Panc1 (cell line): Measurements from ENCODE around the gene FAM110A. TPM values are rescaled to one million over a fixed set of nuclear protein-coding genes. Genes with fewer than 3 reads are reported as not detected.
"Not testable (repeated sequence)": the region's sequence is repeated elsewhere in the genome, so short reads cannot be mapped to it uniquely, and the experiment has no call there.

Experiments
- ATAC-seq: fragments of 200-7000 bp; cut with Tn5 transposase; 2 replicates; pipeline ENCODE4 v1.9.1; 2020; ENCODE audit warnings: mild to moderate bottlenecking, moderate library complexity
- BruUV-seq: library from RNA; stranded (reverse); fragments of 400-500 nt; replicated peaks from 2 replicates; lab custom pipeline; 2021; lab: Mats Ljungman, UMichigan
- CTCF ChIA-PET: fragments of 300-600 bp; sonication (Branson Sonifier 250); formaldehyde crosslinking; loops from one replicate; lab custom pipeline; 2022; ENCODE audit warnings: antibody characterized with exemption; lab: Charles Lee
- POLR2A ChIA-PET: fragments of 300-600 bp; sonication (Branson Sonifier 250); formaldehyde crosslinking; loops from one replicate; lab custom pipeline; 2022; ENCODE audit warnings: antibody characterized with exemption; lab: Charles Lee
- DNase-seq: peaks from one replicate; pipeline ENCODE4 v3.0.0-alpha.2; 2010; ENCODE audit warnings: low read depth, low spot score
- H3K27ac ChIP-seq: 2 replicates; pipeline ENCODE4 v1.5.1; 2011; ENCODE audit warnings: mild to moderate bottlenecking, low read length, inconsistent platforms
- H3K27me3 ChIP-seq: fragments of 200-500 bp; sonication (Bioruptor generic); 2 replicates; pipeline ENCODE4 v1.6.0; 2014; ENCODE audit warnings: low read length, inconsistent platforms; ENCODE audit not compliant: control insufficient read depth, insufficient read depth
- H3K36me3 ChIP-seq: fragments of 200-500 bp; sonication (Bioruptor generic); 2 replicates; pipeline ENCODE4 v1.5.1; 2014; ENCODE audit warnings: inconsistent platforms, mild to moderate bottlenecking, low read length, moderate library complexity; ENCODE audit not compliant: control insufficient read depth, insufficient read depth
- H3K4me1 ChIP-seq: 2 replicates; pipeline ENCODE4 v1.5.1; 2011; ENCODE audit warnings: inconsistent platforms, mild to moderate bottlenecking, low read length, moderate library complexity; ENCODE audit not compliant: control insufficient read depth, insufficient read depth
- H3K4me3 ChIP-seq, 2 experiments: 2 replicates each; pipeline ENCODE4 v1.5.1; 2011 to 2012; ENCODE audit warnings: low read depth in 2 of 2, low read length in 2 of 2, mild to moderate bottlenecking in 2 of 2, inconsistent platforms in 1 of 2, moderate library complexity in 1 of 2
- H3K9me3 ChIP-seq: fragments of 200-500 bp; sonication (Bioruptor generic); 2 replicates; pipeline ENCODE4 v1.5.1; 2014; ENCODE audit warnings: low read depth, mild to moderate bottlenecking, inconsistent platforms, low read length, moderate library complexity; ENCODE audit not compliant: control insufficient read depth, insufficient read depth
- POLR2AphosphoS5 ChIP-seq: IDR thresholded peaks from 2 replicates; pipeline ENCODE4 v1.6.1; 2012; ENCODE audit warnings: mild to moderate bottlenecking, low read depth, low read length, moderate library complexity
- SIN3A ChIP-seq: IDR thresholded peaks from 2 replicates; pipeline ENCODE4 v1.6.1; 2012; ENCODE audit warnings: low read depth, mild to moderate bottlenecking, low read length, moderate library complexity, borderline replicate concordance; ENCODE audit not compliant: insufficient read depth
- TCF7L2 ChIP-seq: IDR thresholded peaks from 2 replicates; pipeline ENCODE4 v1.6.1; 2011; ENCODE audit warnings: mild to moderate bottlenecking, low read depth, low read length, inconsistent platforms
- in situ Hi-C: cut with HindIII; loops from 2 replicates; pipeline ENCODE4 v1.10.0; 2016; ENCODE audit warnings: low sequenced_read_pairs, low pct_unique_long_range_greater_than_20kb
- intact Hi-C: fragments of 100-400 bp; cut with micrococcal nuclease; formaldehyde crosslinking; loops from one replicate; pipeline ENCODE4 v1.10.0; 2022; ENCODE audit not compliant: unreplicated experiment
- total RNA-seq: library from RNA; stranded (reverse); gene quantifications from one replicate; pipeline ENCODE4 v1.2.1, GENCODE V29; 2021; ENCODE audit not compliant: unreplicated experiment
- TF ChIP-seq, protein P1 (sequence below): fragments of 450-650 bp; IDR thresholded peaks from 2 replicates; pipeline ENCODE4 v1.5.1; 2017; ENCODE audit warnings: mild to moderate bottlenecking
- TF ChIP-seq, protein P2 (sequence below), 2 experiments: IDR thresholded peaks; 2 replicates each; pipeline ENCODE4 v1.6.1; 2011 to 2012; ENCODE audit warnings: low read depth in 2 of 2, control low read depth in 1 of 2, low read length in 1 of 2, mild to moderate bottlenecking in 1 of 2, moderate library complexity in 1 of 2; ENCODE audit not compliant: insufficient read depth in 1 of 2

The FAM110A gene
- total RNA-seq, 1 experiment from 2014 or later, result 7.8 TPM

DNA sequence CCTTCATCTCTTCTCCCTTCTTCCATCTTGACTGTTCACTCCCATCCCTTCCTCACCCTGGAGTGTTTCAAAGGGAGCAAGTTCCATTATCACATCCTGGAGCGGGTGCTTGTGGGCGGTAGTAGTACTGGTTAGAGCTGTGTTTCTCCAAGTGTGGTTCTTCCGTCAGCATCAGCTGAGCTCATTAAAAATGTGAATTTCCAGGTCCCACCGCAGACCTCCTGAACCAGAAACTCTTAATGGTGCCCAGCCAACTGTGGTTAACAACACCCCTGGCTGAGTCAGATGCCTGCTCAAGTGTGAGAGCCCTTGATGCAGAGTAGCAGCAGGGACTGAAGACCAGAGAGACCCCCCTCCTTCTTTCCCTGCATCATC, 58.2 kb downstream of the FAM110A start:
- CTCF ChIA-PET, result no interaction called here
- ATAC-seq, result no peak
- H3K4me3 ChIP-seq, result no peak overlapping the region
- H3K36me3 ChIP-seq, result no peaks in the 10 kb centered on the region
- H3K27ac ChIP-seq, result no peak overlapping the region
- TF ChIP-seq POLR2AphosphoS5, result no peak
- TF ChIP-seq, protein P1, sequence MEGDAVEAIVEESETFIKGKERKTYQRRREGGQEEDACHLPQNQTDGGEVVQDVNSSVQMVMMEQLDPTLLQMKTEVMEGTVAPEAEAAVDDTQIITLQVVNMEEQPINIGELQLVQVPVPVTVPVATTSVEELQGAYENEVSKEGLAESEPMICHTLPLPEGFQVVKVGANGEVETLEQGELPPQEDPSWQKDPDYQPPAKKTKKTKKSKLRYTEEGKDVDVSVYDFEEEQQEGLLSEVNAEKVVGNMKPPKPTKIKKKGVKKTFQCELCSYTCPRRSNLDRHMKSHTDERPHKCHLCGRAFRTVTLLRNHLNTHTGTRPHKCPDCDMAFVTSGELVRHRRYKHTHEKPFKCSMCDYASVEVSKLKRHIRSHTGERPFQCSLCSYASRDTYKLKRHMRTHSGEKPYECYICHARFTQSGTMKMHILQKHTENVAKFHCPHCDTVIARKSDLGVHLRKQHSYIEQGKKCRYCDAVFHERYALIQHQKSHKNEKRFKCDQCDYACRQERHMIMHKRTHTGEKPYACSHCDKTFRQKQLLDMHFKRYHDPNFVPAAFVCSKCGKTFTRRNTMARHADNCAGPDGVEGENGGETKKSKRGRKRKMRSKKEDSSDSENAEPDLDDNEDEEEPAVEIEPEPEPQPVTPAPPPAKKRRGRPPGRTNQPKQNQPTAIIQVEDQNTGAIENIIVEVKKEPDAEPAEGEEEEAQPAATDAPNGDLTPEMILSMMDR, result no peak
- no peak for TF ChIP-seq SIN3A
- no peak for TF ChIP-seq TCF7L2
- TF ChIP-seq, protein P2, sequence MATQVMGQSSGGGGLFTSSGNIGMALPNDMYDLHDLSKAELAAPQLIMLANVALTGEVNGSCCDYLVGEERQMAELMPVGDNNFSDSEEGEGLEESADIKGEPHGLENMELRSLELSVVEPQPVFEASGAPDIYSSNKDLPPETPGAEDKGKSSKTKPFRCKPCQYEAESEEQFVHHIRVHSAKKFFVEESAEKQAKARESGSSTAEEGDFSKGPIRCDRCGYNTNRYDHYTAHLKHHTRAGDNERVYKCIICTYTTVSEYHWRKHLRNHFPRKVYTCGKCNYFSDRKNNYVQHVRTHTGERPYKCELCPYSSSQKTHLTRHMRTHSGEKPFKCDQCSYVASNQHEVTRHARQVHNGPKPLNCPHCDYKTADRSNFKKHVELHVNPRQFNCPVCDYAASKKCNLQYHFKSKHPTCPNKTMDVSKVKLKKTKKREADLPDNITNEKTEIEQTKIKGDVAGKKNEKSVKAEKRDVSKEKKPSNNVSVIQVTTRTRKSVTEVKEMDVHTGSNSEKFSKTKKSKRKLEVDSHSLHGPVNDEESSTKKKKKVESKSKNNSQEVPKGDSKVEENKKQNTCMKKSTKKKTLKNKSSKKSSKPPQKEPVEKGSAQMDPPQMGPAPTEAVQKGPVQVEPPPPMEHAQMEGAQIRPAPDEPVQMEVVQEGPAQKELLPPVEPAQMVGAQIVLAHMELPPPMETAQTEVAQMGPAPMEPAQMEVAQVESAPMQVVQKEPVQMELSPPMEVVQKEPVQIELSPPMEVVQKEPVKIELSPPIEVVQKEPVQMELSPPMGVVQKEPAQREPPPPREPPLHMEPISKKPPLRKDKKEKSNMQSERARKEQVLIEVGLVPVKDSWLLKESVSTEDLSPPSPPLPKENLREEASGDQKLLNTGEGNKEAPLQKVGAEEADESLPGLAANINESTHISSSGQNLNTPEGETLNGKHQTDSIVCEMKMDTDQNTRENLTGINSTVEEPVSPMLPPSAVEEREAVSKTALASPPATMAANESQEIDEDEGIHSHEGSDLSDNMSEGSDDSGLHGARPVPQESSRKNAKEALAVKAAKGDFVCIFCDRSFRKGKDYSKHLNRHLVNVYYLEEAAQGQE (IDR thresholded peaks at IDR 0.05; ENCODE audit: insufficient read depth in 1 of 2, low read depth in 2 of 2, low read length in 1 of 2), result no peak
- POLR2A ChIA-PET, result no interaction called here
- in situ Hi-C loops, result no loop called here
- no TSS peak for BruUV-seq
- no peak for DNase-seq
- no peaks in the 10 kb centered on the region for H3K27me3 ChIP-seq
- intact Hi-C loops, result no loop called here
- no peaks in the 10 kb centered on the region for H3K4me1 ChIP-seq
- H3K9me3 ChIP-seq, result no peaks in the 10 kb centered on the region

DNA sequence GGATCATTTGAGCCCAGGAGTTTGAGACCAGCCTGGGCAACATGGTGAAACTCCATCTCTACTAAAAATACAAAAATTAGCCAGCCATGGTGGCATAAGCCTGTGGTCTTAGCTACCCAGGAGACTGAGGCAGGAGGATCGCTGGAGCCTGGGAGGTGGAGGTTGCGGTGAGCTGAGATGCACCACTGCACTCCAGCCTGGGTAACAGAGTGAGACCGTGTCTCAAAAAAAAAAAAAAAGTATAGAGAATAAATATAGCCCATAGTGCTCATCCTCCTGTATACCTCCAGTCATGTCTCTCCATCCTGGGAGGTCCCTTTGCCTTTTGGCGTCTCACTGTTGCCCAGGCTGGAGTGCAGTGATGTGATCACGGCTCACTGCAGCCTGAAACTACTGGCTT, 58.9 kb downstream of the FAM110A start:
- DNase-seq, POLR2A ChIA-PET, H3K27ac ChIP-seq, intact Hi-C loops, H3K4me3 ChIP-seq, BruUV-seq, ATAC-seq, in situ Hi-C loops, H3K27me3 ChIP-seq, H3K36me3 ChIP-seq, H3K9me3 ChIP-seq, H3K4me1 ChIP-seq, CTCF ChIA-PET: not testable (repeated sequence)

Other genes with a start within 250 kb of the FAM110A start
- gene TCF15, start 223.4 kb upstream of the FAM110A start, total RNA-seq, result not detected
- gene SRXN1, start 180.5 kb upstream of the FAM110A start, total RNA-seq, result 34.5 TPM
- gene SCRT2, start 157.9 kb upstream of the FAM110A start, total RNA-seq, result not detected
- gene SLC52A3, start 65.2 kb upstream of the FAM110A start, total RNA-seq, result 6.4 TPM
- not detected for gene ANGPT4, start 82.6 kb downstream of the FAM110A start, total RNA-seq
- 0.54 TPM for gene RSPO4, start 168.6 kb downstream of the FAM110A start, total RNA-seq